ENCODE measurements around the gene SERPINA6.

GRCh38 chr14:94368956-94369355, 45.8 kb upstream of the SERPINA6 start:
- TF ChIP-seq EZH2 (IDR thresholded peaks at IDR 0.05) (no peak), POLR2A (IDR thresholded peaks at IDR 0.05; ENCODE audit: borderline replicate concordance, extremely low read depth, insufficient read depth, insufficient read length) (no peak), SP1 (IDR thresholded peaks at IDR 0.05; ENCODE audit: low read depth) (no peak), RAD21 (IDR thresholded peaks at IDR 0.05; ENCODE audit: low read depth) (no peak), CEBPB (IDR thresholded peaks at IDR 0.05; ENCODE audit: low read depth) (no peak), SIN3A (IDR thresholded peaks at IDR 0.05; ENCODE audit: low read depth) (no peak), REST (IDR thresholded peaks at IDR 0.05; ENCODE audit: low read depth) (no peak), SRF (IDR thresholded peaks at IDR 0.05; ENCODE audit: low read depth) (no peak), ELF1 (IDR thresholded peaks at IDR 0.05; ENCODE audit: borderline replicate concordance, low read depth) (no peak), MAX (IDR thresholded peaks at IDR 0.05) (no peak), ATF3 (IDR thresholded peaks at IDR 0.05) (no peak)
- TF ChIP-seq, protein P1, sequence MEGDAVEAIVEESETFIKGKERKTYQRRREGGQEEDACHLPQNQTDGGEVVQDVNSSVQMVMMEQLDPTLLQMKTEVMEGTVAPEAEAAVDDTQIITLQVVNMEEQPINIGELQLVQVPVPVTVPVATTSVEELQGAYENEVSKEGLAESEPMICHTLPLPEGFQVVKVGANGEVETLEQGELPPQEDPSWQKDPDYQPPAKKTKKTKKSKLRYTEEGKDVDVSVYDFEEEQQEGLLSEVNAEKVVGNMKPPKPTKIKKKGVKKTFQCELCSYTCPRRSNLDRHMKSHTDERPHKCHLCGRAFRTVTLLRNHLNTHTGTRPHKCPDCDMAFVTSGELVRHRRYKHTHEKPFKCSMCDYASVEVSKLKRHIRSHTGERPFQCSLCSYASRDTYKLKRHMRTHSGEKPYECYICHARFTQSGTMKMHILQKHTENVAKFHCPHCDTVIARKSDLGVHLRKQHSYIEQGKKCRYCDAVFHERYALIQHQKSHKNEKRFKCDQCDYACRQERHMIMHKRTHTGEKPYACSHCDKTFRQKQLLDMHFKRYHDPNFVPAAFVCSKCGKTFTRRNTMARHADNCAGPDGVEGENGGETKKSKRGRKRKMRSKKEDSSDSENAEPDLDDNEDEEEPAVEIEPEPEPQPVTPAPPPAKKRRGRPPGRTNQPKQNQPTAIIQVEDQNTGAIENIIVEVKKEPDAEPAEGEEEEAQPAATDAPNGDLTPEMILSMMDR (IDR thresholded peaks at IDR 0.05 in 2 of 3, conservative IDR thresholded peaks at IDR 0.05 in 1 of 3; ENCODE audit: borderline replicate concordance in 1 of 3, insufficient read depth in 1 of 3, low read depth in 2 of 3, low read length in 2 of 3), result no peak
- TF ChIP-seq, protein P2, sequence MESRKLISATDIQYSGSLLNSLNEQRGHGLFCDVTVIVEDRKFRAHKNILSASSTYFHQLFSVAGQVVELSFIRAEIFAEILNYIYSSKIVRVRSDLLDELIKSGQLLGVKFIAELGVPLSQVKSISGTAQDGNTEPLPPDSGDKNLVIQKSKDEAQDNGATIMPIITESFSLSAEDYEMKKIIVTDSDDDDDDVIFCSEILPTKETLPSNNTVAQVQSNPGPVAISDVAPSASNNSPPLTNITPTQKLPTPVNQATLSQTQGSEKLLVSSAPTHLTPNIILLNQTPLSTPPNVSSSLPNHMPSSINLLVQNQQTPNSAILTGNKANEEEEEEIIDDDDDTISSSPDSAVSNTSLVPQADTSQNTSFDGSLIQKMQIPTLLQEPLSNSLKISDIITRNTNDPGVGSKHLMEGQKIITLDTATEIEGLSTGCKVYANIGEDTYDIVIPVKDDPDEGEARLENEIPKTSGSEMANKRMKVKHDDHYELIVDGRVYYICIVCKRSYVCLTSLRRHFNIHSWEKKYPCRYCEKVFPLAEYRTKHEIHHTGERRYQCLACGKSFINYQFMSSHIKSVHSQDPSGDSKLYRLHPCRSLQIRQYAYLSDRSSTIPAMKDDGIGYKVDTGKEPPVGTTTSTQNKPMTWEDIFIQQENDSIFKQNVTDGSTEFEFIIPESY (IDR thresholded peaks at IDR 0.05; ENCODE audit: extremely low read depth, insufficient replicate concordance, low read length), result no peak

All from HCT116 (cell line).